CD4-positive, alpha-beta T cell treated with Interleukin-2 at 100 ng/mL for 4 hours (primary cell): ENCODE measurements around the gene HSPA1B.
A peak's percentile ranks its signal among the peaks of the same experiment; 100 is the strongest.
"Not testable (repeated sequence)": the region's sequence is repeated elsewhere in the genome, so short reads cannot be mapped to it uniquely, and the experiment has no call there.

Experiments used
- DNase-seq: peaks from one replicate; pipeline ENCODE4 v3.0.0-alpha.2; 2020; ENCODE audit warnings: low spot score

The HSPA1B gene

GRCh38 chr6:31860349-31860748 is 32.8 kb downstream of the HSPA1B start:
- DNase-seq: no peak

- no peak for DNase-seq
These were observed 33.6 kb downstream of the HSPA1B start for GRCh38 chr6:31861150-31861549.

GRCh38 chr6:31861919-31862343 is 34.4 kb downstream of the HSPA1B start:
- no peak for DNase-seq

- peak; percentile 100 for DNase-seq
These were observed 35.1 kb downstream of the HSPA1B start, which contains the start of gene NEU1 for GRCh38 chr6:31862344-31863235. Gene NEU1 (minus strand): TSS chr6:31862821. CDS start chr6:31862776, 45 bp downstream.

GRCh38 chr6:31864123-31864562 is 36.6 kb downstream of the HSPA1B start:
- not testable (repeated sequence) for DNase-seq

GRCh38 chr6:31864818-31865204 is 37.3 kb downstream of the HSPA1B start:
- DNase-seq: no peak

GRCh38 chr6:31865205-31866118 is 37.9 kb downstream of the HSPA1B start:
- DNase-seq: no peak

- not testable (repeated sequence) for DNase-seq
These were observed 41.1 kb downstream of the HSPA1B start for GRCh38 chr6:31868658-31868971.

- DNase-seq: no peak
These were observed 41.8 kb downstream of the HSPA1B start for GRCh38 chr6:31869343-31869742.

GRCh38 chr6:31870385-31870921 is 42.9 kb downstream of the HSPA1B start:
- no peak for DNase-seq

GRCh38 chr6:31871046-31871659 is 43.6 kb downstream of the HSPA1B start:
- no peak for DNase-seq

- no peak for DNase-seq
These were observed 46.6 kb downstream of the HSPA1B start for GRCh38 chr6:31874084-31874670.

GRCh38 chr6:31874836-31875572 is 47.5 kb downstream of the HSPA1B start:
- no peak for DNase-seq

- DNase-seq: no peak
These were observed 48.3 kb downstream of the HSPA1B start for GRCh38 chr6:31875877-31876276.

- no peak for DNase-seq
These were observed 48.8 kb downstream of the HSPA1B start for GRCh38 chr6:31876357-31876756.

- no peak for DNase-seq
These were observed 49.6 kb downstream of the HSPA1B start for GRCh38 chr6:31877125-31877650.

- DNase-seq: no peak
These were observed 50.2 kb downstream of the HSPA1B start for GRCh38 chr6:31877651-31878161.

GRCh38 chr6:31878222-31878621 is 50.7 kb downstream of the HSPA1B start:
- no peak for DNase-seq

GRCh38 chr6:31878726-31879125 is 51.2 kb downstream of the HSPA1B start, which contains the start of gene SLC44A4:
Gene SLC44A4 (minus strand): TSS chr6:31878997. CDS start chr6:31878980, 17 bp downstream.
- no peak for DNase-seq

GRCh38 chr6:31879143-31879542 is 51.6 kb downstream of the HSPA1B start:
- no peak for DNase-seq
